DOHH2 (cell line): ENCODE results near the gene MRI1.

Experiments used
- H3F3A ChIP-seq: fragments of 200-600 bp; sonication (generic), shearing (Covaris generic); 2 replicates; pipeline ENCODE4 v1.6.0; 2016; ENCODE audit warnings: antibody characterized with exemption, mild to moderate bottlenecking; ENCODE audit not compliant: control insufficient read depth, insufficient read depth
- H3K27ac ChIP-seq: fragments of 200-600 bp; sonication (generic); 2 replicates; pipeline ENCODE4 v1.5.1; 2014; ENCODE audit warnings: low read depth, mild to moderate bottlenecking, low read length, moderate library complexity
- H3K27me3 ChIP-seq: fragments of 200-600 bp; sonication (generic); 2 replicates; pipeline ENCODE4 v1.6.1; 2014; ENCODE audit warnings: mild to moderate bottlenecking, low read length, mixed read lengths; ENCODE audit not compliant: control insufficient read depth
- H3K36me3 ChIP-seq: fragments of 200-600 bp; sonication (generic); 2 replicates; pipeline ENCODE4 v1.6.1; 2014; ENCODE audit warnings: mild to moderate bottlenecking, low read length, moderate library complexity, mixed read lengths; ENCODE audit not compliant: control insufficient read depth
- H3K4me1 ChIP-seq: fragments of 200-600 bp; sonication (generic); 2 replicates; pipeline ENCODE4 v1.6.1; 2014; ENCODE audit warnings: mild to moderate bottlenecking, low read length, mixed read lengths; ENCODE audit not compliant: control insufficient read depth
- H3K4me2 ChIP-seq: fragments of 200-600 bp; sonication (generic); 2 replicates; pipeline ENCODE4 v1.6.0; 2014; ENCODE audit warnings: mild to moderate bottlenecking, low read length, moderate library complexity
- H3K4me3 ChIP-seq: fragments of 200-600 bp; sonication (generic); 2 replicates; pipeline ENCODE4 v1.5.1; 2014; ENCODE audit warnings: mild to moderate bottlenecking, low read length, mixed read lengths
- H3K79me2 ChIP-seq: fragments of 200-600 bp; sonication (generic); 2 replicates; pipeline ENCODE4 v1.6.1; 2014; ENCODE audit warnings: mild to moderate bottlenecking, low read length, mixed read lengths; ENCODE audit not compliant: control insufficient read depth
- H3K9me2 ChIP-seq: fragments of 200-600 bp; sonication (generic); replicated peaks from 2 replicates; pipeline ENCODE4 v1.6.1; 2014; ENCODE audit warnings: mild to moderate bottlenecking, low read length, mixed read lengths; ENCODE audit not compliant: control insufficient read depth
- H3K9me3 ChIP-seq: fragments of 200-600 bp; sonication (generic); 2 replicates; pipeline ENCODE4 v1.6.1; 2014; ENCODE audit warnings: antibody characterized with exemption, low read length, mixed read lengths; ENCODE audit not compliant: control insufficient read depth, insufficient read depth
- H4K20me1 ChIP-seq: fragments of 200-600 bp; sonication (generic); 2 replicates; pipeline ENCODE4 v1.6.0; 2014; ENCODE audit warnings: low read depth, mild to moderate bottlenecking, antibody characterized with exemption, low read length, moderate library complexity; ENCODE audit not compliant: control insufficient read depth, insufficient read depth
- EZH2phosphoT487 ChIP-seq: fragments of 200-600 bp; sonication (generic); IDR thresholded peaks from 2 replicates; pipeline ENCODE4 v1.6.1; 2017; ENCODE audit warnings: borderline replicate concordance, mild to moderate bottlenecking, antibody characterized with exemption, low read length, moderate library complexity, mixed read lengths
- TF ChIP-seq, protein P1 (sequence below): fragments of 200-600 bp; sonication (generic); IDR thresholded peaks from one replicate; pipeline ENCODE4 v1.5.1; 2014; ENCODE audit warnings: antibody characterized with exemption, mild to moderate bottlenecking, low read depth, low read length; ENCODE audit not compliant: poor library complexity, severe bottlenecking

The MRI1 gene

DNA sequence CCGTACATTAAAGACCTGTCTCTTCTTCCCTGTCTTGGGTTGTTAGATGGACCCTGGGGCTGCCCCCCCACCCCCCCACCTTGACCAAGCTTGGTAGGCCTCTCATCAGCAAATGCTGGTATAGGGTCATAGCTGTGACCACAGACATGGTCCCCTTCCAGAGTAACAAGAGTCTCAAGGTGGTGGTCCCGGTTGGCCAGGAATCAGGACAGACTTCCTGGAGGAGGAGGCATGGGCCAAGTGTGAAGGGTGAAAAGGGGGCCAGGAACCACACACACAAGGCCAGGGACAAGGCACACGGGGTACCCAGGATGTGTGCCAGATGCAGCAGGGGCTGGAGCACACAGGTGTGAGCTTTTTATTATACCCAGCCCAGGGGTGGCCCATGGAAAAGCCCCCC is 1.1 kb upstream of the MRI1 start:
- Histone ChIP-seq H3K79me2 (peaks cover 10% of the 10 kb centered on the region), H3K9me3 (no peaks in the 10 kb centered on the region), H3K9me2 (no peaks in the 10 kb centered on the region), H3K4me3 (no peak overlapping the region), H3K4me2 (no peak overlapping the region), H3K4me1 (peaks cover 11% of the 10 kb centered on the region), H3K27ac (no peak overlapping the region), H3F3A (no peaks in the 10 kb centered on the region; the same call in 1 of the 2 replicates), H4K20me1 (peaks cover 3% of the 10 kb centered on the region; the same call in 1 of the 2 replicates), H3K27me3 (no peaks in the 10 kb centered on the region), H3K36me3 (peaks cover 22% of the 10 kb centered on the region)
- TF ChIP-seq, protein P1, sequence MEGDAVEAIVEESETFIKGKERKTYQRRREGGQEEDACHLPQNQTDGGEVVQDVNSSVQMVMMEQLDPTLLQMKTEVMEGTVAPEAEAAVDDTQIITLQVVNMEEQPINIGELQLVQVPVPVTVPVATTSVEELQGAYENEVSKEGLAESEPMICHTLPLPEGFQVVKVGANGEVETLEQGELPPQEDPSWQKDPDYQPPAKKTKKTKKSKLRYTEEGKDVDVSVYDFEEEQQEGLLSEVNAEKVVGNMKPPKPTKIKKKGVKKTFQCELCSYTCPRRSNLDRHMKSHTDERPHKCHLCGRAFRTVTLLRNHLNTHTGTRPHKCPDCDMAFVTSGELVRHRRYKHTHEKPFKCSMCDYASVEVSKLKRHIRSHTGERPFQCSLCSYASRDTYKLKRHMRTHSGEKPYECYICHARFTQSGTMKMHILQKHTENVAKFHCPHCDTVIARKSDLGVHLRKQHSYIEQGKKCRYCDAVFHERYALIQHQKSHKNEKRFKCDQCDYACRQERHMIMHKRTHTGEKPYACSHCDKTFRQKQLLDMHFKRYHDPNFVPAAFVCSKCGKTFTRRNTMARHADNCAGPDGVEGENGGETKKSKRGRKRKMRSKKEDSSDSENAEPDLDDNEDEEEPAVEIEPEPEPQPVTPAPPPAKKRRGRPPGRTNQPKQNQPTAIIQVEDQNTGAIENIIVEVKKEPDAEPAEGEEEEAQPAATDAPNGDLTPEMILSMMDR, result no peak
- no peak for TF ChIP-seq EZH2phosphoT487

DNA sequence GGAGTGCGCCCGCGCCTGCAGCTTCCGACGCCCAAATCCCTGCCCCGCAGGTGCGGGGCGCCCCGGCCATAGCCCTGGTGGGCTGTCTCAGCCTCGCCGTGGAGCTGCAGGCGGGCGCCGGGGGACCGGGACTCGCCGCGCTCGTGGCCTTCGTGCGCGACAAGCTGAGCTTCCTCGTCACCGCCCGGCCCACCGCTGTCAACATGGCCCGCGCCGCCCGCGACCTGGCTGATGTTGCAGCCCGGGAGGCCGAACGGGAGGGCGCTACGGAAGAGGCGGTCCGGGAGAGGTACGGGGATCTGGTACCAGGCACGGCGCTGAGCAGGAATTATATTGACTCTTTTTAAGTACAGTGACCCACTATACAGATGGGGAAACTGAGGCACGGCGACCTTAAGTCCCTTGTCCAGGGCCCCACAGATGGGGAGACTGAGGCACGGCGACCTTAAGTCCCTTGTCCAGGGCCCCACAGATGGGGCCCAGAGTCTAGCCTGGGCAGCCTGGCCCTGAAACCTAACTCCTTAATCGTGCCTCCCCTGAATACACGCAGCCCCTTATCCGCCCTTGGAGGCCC is 586 bp downstream of the MRI1 start:
- no peak overlapping the region for H3K27ac ChIP-seq

DNA sequence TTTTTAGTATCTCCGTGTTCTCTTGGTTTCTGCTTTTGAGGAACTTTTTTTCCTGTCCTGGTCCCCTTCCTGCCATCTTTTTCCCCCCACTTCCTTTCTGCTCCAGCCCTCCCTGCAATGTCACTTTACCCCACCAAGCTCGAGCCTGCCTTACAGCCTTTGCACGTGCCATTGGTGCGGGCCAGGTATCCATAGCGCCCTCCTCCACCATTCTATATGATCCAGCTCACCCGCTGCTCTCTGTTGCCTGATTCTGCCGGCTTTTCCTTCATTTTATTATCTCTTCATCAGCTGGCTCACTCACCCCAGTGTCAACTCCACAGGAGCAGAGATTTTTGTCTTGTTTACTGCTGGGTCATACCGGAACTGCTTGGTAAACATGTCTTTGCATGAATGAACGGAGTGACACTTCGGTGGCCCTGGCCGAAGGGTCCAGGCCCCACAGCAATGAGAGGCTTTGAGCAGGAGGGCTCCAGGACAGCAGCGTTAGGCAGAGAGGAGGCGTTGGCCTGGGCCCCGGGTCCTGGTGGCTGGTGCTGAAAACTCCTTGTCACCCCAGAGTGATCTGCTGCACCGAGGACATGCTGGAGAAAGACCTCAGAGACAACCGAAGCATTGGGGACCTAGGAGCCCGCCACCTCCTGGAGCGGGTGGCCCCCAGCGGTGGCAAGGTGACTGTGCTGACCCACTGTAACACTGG is 1.2 kb downstream of the MRI1 start:
- H3K9me2 ChIP-seq, result no peaks in the 10 kb centered on the region
- H3K4me1 ChIP-seq, result peaks cover 11% of the 10 kb centered on the region
- peaks cover 10% of the 10 kb centered on the region for H3K79me2 ChIP-seq
- no peaks in the 10 kb centered on the region for H3K9me3 ChIP-seq
- peaks cover 10% of the 10 kb centered on the region; the same call in 1 of the 2 replicates for H3K36me3 ChIP-seq
- H3F3A ChIP-seq, result no peaks in the 10 kb centered on the region; the same call in 1 of the 2 replicates
- H3K4me3 ChIP-seq, result peak overlapping the region; percentile 70
- no peaks in the 10 kb centered on the region for H3K27me3 ChIP-seq
- H4K20me1 ChIP-seq, result peaks cover 3% of the 10 kb centered on the region; the same call in 1 of the 2 replicates
- peak overlapping the region; percentile 71 for H3K4me2 ChIP-seq
- H3K27ac ChIP-seq, result no peak overlapping the region
- TF ChIP-seq EZH2phosphoT487, result no peak
- TF ChIP-seq, protein P1, result no peak

More for the DNA sequence above, 586 bp downstream of the MRI1 start:
- Histone ChIP-seq H3K9me3 (no peaks in the 10 kb centered on the region), H3K4me2 (peak overlapping the region; percentile 71), H3K9me2 (no peaks in the 10 kb centered on the region), H3K36me3 (peaks cover 12% of the 10 kb centered on the region; the same call in 1 of the 2 replicates), H3K4me1 (peaks cover 11% of the 10 kb centered on the region), H3K4me3 (peak overlapping the region; percentile 70), H4K20me1 (peaks cover 3% of the 10 kb centered on the region; the same call in 1 of the 2 replicates), H3F3A (no peaks in the 10 kb centered on the region; the same call in 1 of the 2 replicates), H3K79me2 (peaks cover 10% of the 10 kb centered on the region), H3K27me3 (no peaks in the 10 kb centered on the region)
- no peak for TF ChIP-seq EZH2phosphoT487
- TF ChIP-seq, protein P1, result no peak
